HFF-Myc (cell line): ENCODE data around the gene DLG1.

Experiments used
- DNase-seq: peaks from one replicate; pipeline ENCODE4 v3.0.0-alpha.2; 2011; ENCODE audit warnings: low read depth; ENCODE audit errors: extremely low read depth
- H3K4me3 ChIP-seq: replicated peaks from 2 replicates; pipeline ENCODE4 v1.5.1; 2011; ENCODE audit warnings: low read depth, mild to moderate bottlenecking, control low read depth, low read length
- TF ChIP-seq, protein P1 (sequence below): IDR thresholded peaks from 2 replicates; pipeline ENCODE4 v1.5.1; 2012; ENCODE audit warnings: mild to moderate bottlenecking, low read depth, low read length, control low read depth; ENCODE audit errors: missing control alignments

DLG1 gene

GRCh38 chr3:197103766-197104165 lies 194.6 kb downstream of the DLG1 start:
- DNase-seq: no peak
- no peak overlapping the region for H3K4me3 ChIP-seq
- TF ChIP-seq, protein P1, sequence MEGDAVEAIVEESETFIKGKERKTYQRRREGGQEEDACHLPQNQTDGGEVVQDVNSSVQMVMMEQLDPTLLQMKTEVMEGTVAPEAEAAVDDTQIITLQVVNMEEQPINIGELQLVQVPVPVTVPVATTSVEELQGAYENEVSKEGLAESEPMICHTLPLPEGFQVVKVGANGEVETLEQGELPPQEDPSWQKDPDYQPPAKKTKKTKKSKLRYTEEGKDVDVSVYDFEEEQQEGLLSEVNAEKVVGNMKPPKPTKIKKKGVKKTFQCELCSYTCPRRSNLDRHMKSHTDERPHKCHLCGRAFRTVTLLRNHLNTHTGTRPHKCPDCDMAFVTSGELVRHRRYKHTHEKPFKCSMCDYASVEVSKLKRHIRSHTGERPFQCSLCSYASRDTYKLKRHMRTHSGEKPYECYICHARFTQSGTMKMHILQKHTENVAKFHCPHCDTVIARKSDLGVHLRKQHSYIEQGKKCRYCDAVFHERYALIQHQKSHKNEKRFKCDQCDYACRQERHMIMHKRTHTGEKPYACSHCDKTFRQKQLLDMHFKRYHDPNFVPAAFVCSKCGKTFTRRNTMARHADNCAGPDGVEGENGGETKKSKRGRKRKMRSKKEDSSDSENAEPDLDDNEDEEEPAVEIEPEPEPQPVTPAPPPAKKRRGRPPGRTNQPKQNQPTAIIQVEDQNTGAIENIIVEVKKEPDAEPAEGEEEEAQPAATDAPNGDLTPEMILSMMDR: no peak

DNA sequence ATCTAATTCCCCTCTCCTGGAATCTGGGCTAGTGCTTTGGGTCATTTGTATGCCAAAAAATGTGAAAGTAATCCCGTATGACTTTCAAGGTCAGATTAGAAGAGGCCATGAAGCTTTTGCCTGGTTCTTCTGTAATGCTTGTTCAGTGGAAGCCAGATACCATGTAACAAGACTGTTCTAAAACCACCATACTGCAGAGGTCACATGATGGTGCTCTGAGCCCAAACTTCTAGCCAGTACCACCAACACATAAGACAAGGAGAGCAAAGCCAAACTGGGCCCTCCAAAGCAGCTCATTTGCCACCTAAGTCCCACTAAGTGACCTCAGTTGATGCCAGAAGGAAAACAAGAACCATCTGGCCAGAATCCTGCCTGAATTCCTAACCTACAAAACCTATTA lies 204.5 kb downstream of the DLG1 start:
- TF ChIP-seq, protein P1: no peak
- no peak overlapping the region for H3K4me3 ChIP-seq
- DNase-seq: no peak

DNA sequence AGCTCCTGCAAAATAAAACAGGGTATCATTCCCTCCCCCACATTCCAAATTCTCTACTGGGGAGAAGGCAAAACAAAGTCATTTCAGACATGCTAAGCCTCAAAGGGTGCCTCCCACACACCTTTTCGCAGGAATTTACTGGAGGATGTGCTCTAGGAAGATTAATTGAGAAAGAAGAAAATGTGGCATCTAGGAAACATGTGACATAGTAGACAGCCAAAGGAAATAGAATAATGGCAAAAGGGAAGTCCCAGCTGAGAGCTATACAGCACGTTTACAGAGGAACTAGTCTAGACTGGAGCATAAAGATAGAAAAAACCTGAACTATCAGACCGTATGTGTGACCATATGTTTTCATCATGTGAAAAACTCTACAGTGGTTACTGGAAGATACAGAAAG lies 210.0 kb downstream of the DLG1 start:
- no peak for DNase-seq
- TF ChIP-seq, protein P1: no peak
- no peak overlapping the region for H3K4me3 ChIP-seq

DNA sequence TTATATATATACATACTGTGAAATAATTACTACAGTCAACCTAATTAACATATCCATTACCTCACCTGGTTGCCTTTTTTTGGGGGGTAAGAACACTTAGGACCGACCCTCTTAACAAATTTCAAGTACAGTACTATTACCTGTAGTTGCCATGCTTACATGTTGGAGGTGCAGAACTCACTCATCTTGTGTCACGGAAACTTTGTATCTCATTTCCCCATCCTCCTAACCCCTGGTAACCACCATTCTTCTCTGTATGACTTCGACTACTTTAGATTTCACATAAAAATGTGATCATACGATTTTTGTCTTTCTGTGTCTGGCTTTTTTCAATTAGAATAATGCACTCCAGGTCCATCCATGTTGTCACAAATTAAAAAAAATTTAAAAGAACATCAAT lies 213.3 kb downstream of the DLG1 start:
- DNase-seq: no peak
- no peak overlapping the region for H3K4me3 ChIP-seq
- TF ChIP-seq, protein P1: no peak

DNA sequence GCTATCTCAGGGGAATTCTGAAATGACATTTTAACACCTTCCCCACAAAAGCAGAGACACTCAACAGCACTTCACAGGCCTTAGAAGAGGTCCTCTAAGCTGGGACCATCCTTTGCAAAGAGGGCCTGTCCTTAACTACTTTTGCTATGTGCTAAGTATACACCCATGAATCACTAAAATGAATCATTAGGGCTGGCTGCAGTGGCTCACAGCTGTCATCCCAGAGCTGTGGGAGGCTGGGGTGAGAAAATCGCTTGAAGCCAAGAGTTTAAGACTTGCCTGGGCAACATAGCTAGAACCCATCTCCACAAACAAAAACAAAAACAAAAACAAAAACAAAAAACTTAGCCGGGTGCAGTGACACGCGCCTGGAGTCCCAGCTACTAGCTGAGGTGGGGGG lies 214.9 kb downstream of the DLG1 start:
- TF ChIP-seq, protein P1: no peak
- H3K4me3 ChIP-seq: no peak overlapping the region
- no peak for DNase-seq

GRCh38 chr3:197082871-197083270 lies 215.5 kb downstream of the DLG1 start:
- no peak overlapping the region for H3K4me3 ChIP-seq
- no peak for DNase-seq
- TF ChIP-seq, protein P1: no peak

DNA sequence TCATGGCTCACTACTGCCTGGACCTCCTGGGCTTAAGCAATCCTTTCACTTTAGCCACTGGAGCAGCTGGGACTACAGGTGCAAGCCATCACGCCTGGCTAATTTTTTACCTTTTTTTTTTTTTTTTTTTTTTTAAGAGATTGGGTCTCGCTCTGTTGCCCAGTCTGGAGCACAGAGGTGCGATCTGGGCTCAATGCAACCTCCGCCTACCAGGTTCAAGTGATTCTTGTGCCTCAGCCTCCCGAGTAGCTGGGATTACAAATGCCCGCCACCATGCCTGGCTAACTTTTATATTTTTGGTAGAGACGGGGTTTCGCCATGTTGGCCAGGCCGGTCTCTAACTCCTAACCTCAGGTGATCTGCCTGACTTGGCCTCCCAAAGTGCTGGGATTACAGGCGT lies 218.1 kb downstream of the DLG1 start:
- H3K4me3 ChIP-seq: no peak overlapping the region
- TF ChIP-seq, protein P1: no peak
- no peak for DNase-seq
